ENCODE data around the gene BRSK2.

The BRSK2 gene

GRCh38 chr11:1367721-1368120 is 22.0 kb upstream of the BRSK2 start:
- TF ChIP-seq TAF1 (IDR thresholded peaks at IDR 0.05; ENCODE audit: low read depth): no peak
- no peak for TF ChIP-seq EGR1 (IDR thresholded peaks at IDR 0.05)
- no peak for TF ChIP-seq NFIC (IDR thresholded peaks at IDR 0.05)
- TF ChIP-seq CREB1 (IDR thresholded peaks at IDR 0.05; ENCODE audit: low read depth): no peak
- no peak for TF ChIP-seq MAX (IDR thresholded peaks at IDR 0.05)
- TF ChIP-seq RAD21 (IDR thresholded peaks at IDR 0.05; ENCODE audit: low read depth): no peak
- no peak for TF ChIP-seq EP300 (IDR thresholded peaks at IDR 0.05; ENCODE audit: borderline replicate concordance)
- TF ChIP-seq CEBPB (IDR thresholded peaks at IDR 0.05): no peak
- TF ChIP-seq TCF12 (IDR thresholded peaks at IDR 0.05; ENCODE audit: low read depth): no peak
- TF ChIP-seq REST (IDR thresholded peaks at IDR 0.05; ENCODE audit: low read depth): no peak
- TF ChIP-seq ZBTB7A (IDR thresholded peaks at IDR 0.05; ENCODE audit: low read depth): no peak
- no peak for TF ChIP-seq TEAD4 (IDR thresholded peaks at IDR 0.05)
- no peak for TF ChIP-seq USF1 (IDR thresholded peaks at IDR 0.05)

- TF ChIP-seq REST (IDR thresholded peaks at IDR 0.05; ENCODE audit: low read depth) (no peak), MAX (IDR thresholded peaks at IDR 0.05) (no peak), TAF1 (IDR thresholded peaks at IDR 0.05; ENCODE audit: low read depth) (no peak), TCF12 (IDR thresholded peaks at IDR 0.05; ENCODE audit: low read depth) (no peak), CEBPB (IDR thresholded peaks at IDR 0.05) (no peak), RAD21 (IDR thresholded peaks at IDR 0.05; ENCODE audit: low read depth) (no peak), FOXM1 (IDR thresholded peaks at IDR 0.05; ENCODE audit: borderline replicate concordance, low read depth) (no peak)
Measured at GRCh38 chr11:1368216-1368615, 21.5 kb upstream of the BRSK2 start.

GRCh38 chr11:1368966-1369365 is 20.8 kb upstream of the BRSK2 start:
- TF ChIP-seq REST (IDR thresholded peaks at IDR 0.05; ENCODE audit: low read depth) (no peak), RAD21 (IDR thresholded peaks at IDR 0.05; ENCODE audit: low read depth) (no peak), CEBPB (IDR thresholded peaks at IDR 0.05) (no peak), NFIC (IDR thresholded peaks at IDR 0.05) (no peak), ZBTB7A (IDR thresholded peaks at IDR 0.05; ENCODE audit: low read depth) (no peak), TEAD4 (IDR thresholded peaks at IDR 0.05) (no peak), EP300 (IDR thresholded peaks at IDR 0.05; ENCODE audit: borderline replicate concordance) (no peak), TAF1 (IDR thresholded peaks at IDR 0.05; ENCODE audit: low read depth) (no peak), EGR1 (IDR thresholded peaks at IDR 0.05) (no peak), CREB1 (IDR thresholded peaks at IDR 0.05; ENCODE audit: low read depth) (no peak), MAX (IDR thresholded peaks at IDR 0.05) (no peak), YY1 (IDR thresholded peaks at IDR 0.05; ENCODE audit: low read depth) (no peak), USF1 (IDR thresholded peaks at IDR 0.05) (no peak), FOXM1 (IDR thresholded peaks at IDR 0.05; ENCODE audit: borderline replicate concordance, low read depth) (no peak), TCF12 (IDR thresholded peaks at IDR 0.05; ENCODE audit: low read depth) (no peak)

- TF ChIP-seq EP300 (IDR thresholded peaks at IDR 0.05; ENCODE audit: borderline replicate concordance) (no peak), TEAD4 (IDR thresholded peaks at IDR 0.05) (no peak)
Measured at GRCh38 chr11:1369371-1370005, 20.2 kb upstream of the BRSK2 start.
